Stimulated activated CD4-positive, alpha-beta T cell treated with anti-CD3 and anti-CD28 coated beads, TNF-alpha, amount 100 ng/mL, for 48 hours (primary cell): Measurements from ENCODE around the gene EXOC3L2.
"Not testable (repeated sequence)": the region's sequence is repeated elsewhere in the genome, so short reads cannot be mapped to it uniquely, and the experiment has no call there.

ENCODE experiments used
- DNase-seq, 3 donors: peaks; one replicate each; pipeline ENCODE4 v3.0.0-alpha.2; 2020; ENCODE audit warnings: low read depth in 3 of 3

EXOC3L2 gene

GRCh38 chr19:45255611-45256157 is 10.5 kb upstream of the EXOC3L2 start:
- no peak for DNase-seq

GRCh38 chr19:45254044-45254531 is 8.9 kb upstream of the EXOC3L2 start:
- no peak for DNase-seq

- DNase-seq = no peak
Observed at GRCh38 chr19:45253396-45254027, 8.3 kb upstream of the EXOC3L2 start.

GRCh38 chr19:45251452-45252354 is 6.5 kb upstream of the EXOC3L2 start:
- DNase-seq = no peak

- DNase-seq = peak in 2 of 3 donors; percentile 30 to 55
Observed at GRCh38 chr19:45250832-45251451, 5.7 kb upstream of the EXOC3L2 start, which contains the start of gene MARK4. MARK4 (plus strand) TSS chr19:45251271; CDS start chr19:45251589, 318 bp downstream.

GRCh38 chr19:45250216-45250831 is 5.1 kb upstream of the EXOC3L2 start:
- no peak for DNase-seq

- DNase-seq = no peak
Observed at GRCh38 chr19:45249261-45250033, 4.2 kb upstream of the EXOC3L2 start.

- DNase-seq = no peak
Observed at GRCh38 chr19:45247136-45247535, 1.9 kb upstream of the EXOC3L2 start.

- no peak for DNase-seq
Observed at GRCh38 chr19:45245826-45246225, 619 bp upstream of the EXOC3L2 start.

- no peak for DNase-seq
Observed at GRCh38 chr19:45244133-45244794, 943 bp downstream of the EXOC3L2 start.

GRCh38 chr19:45243144-45243732 is 2.0 kb downstream of the EXOC3L2 start:
- no peak for DNase-seq

GRCh38 chr19:45238556-45238955 is 6.7 kb downstream of the EXOC3L2 start:
- no peak for DNase-seq

GRCh38 chr19:45235485-45235884 is 9.7 kb downstream of the EXOC3L2 start:
- DNase-seq = no peak

GRCh38 chr19:45234089-45234869 is 10.9 kb downstream of the EXOC3L2 start:
- DNase-seq = no peak

- no peak for DNase-seq
Observed at GRCh38 chr19:45231891-45232290, 13.3 kb downstream of the EXOC3L2 start.

- not testable (repeated sequence) for DNase-seq
Observed at GRCh38 chr19:45229056-45229455, 16.2 kb downstream of the EXOC3L2 start.

GRCh38 chr19:45224645-45225044 is 20.6 kb downstream of the EXOC3L2 start:
- no peak for DNase-seq

- no peak for DNase-seq
Observed at GRCh38 chr19:45223879-45224278, 21.3 kb downstream of the EXOC3L2 start.

GRCh38 chr19:45222724-45223123 is 22.5 kb downstream of the EXOC3L2 start:
- DNase-seq = no peak
